Occipital lobe (tissue), 2 donors: ENCODE results near the gene RFC4. TPM values are rescaled to one million over a fixed set of nuclear protein-coding genes. Genes with fewer than 3 reads are reported as not detected.
"Not testable (repeated sequence)": the region's sequence is repeated elsewhere in the genome, so short reads cannot be mapped to it uniquely, and the experiment has no call there.

ENCODE experiments used
- DNase-seq: peaks from one replicate; lab custom pipeline; 2025; lab: John Stamatoyannopoulos, UW
- total RNA-seq: library from RNA; depleted of rRNA; stranded (reverse); fragments of >200 nt; gene quantifications from one replicate; pipeline ENCODE4 v1.2.3, GENCODE V29; 2014

RFC4 gene
- total RNA-seq, result 29.8 TPM

- DNase-seq, result peak; percentile 84
Observed at GRCh38 chr3:186806089-186807055, at the start of gene RFC4. Gene RFC4 (minus strand): TSS chr3:186806482. CDS start chr3:186804713, 1,769 bp downstream.

- DNase-seq, result no peak
Observed at GRCh38 chr3:186854954-186855353, 48.7 kb upstream of the RFC4 start.

GRCh38 chr3:186854146-186854545, 47.9 kb upstream of the RFC4 start:
- no peak for DNase-seq

- DNase-seq, result no peak
Observed at GRCh38 chr3:186852994-186853393, 46.7 kb upstream of the RFC4 start.

GRCh38 chr3:186851835-186852234, 45.6 kb upstream of the RFC4 start:
- not testable (repeated sequence) for DNase-seq

- no peak for DNase-seq
Observed at GRCh38 chr3:186849374-186849975, 43.2 kb upstream of the RFC4 start.

GRCh38 chr3:186847437-186847836, 41.2 kb upstream of the RFC4 start:
- DNase-seq, result no peak

GRCh38 chr3:186845756-186846155, 39.5 kb upstream of the RFC4 start:
- no peak for DNase-seq

- DNase-seq, result no peak
Observed at GRCh38 chr3:186844908-186845307, 38.6 kb upstream of the RFC4 start.

- DNase-seq, result no peak
Observed at GRCh38 chr3:186843039-186843432, 36.8 kb upstream of the RFC4 start.

- DNase-seq, result no peak
Observed at GRCh38 chr3:186842426-186843038, 36.2 kb upstream of the RFC4 start, which contains the start of gene ADIPOQ. Gene ADIPOQ (plus strand): TSS chr3:186842710. CDS start chr3:186853059, 10,349 bp downstream.

GRCh38 chr3:186841620-186842019, 35.3 kb upstream of the RFC4 start:
- DNase-seq, result no peak

- DNase-seq, result no peak
Observed at GRCh38 chr3:186839874-186840641, 33.8 kb upstream of the RFC4 start.

GRCh38 chr3:186832276-186832675, 26.0 kb upstream of the RFC4 start:
- no peak for DNase-seq

- DNase-seq, result no peak
Observed at GRCh38 chr3:186831798-186832197, 25.5 kb upstream of the RFC4 start.

GRCh38 chr3:186828340-186828739, 22.1 kb upstream of the RFC4 start:
- no peak for DNase-seq

GRCh38 chr3:186826976-186827857, 20.9 kb upstream of the RFC4 start:
- DNase-seq, result peak; percentile 69

- DNase-seq, result no peak
Observed at GRCh38 chr3:186826410-186826975, 20.2 kb upstream of the RFC4 start.

GRCh38 chr3:186825872-186826409, 19.7 kb upstream of the RFC4 start:
- DNase-seq, result no peak
